ENCODE data around the gene F3. TPM values are rescaled to one million over a fixed set of nuclear protein-coding genes. Genes with fewer than 3 reads are reported as not detected.

The F3 gene
- total RNA-seq, 6 donors from 2014 or later = 52.4 to 210 (median 80.9) TPM

DNA sequence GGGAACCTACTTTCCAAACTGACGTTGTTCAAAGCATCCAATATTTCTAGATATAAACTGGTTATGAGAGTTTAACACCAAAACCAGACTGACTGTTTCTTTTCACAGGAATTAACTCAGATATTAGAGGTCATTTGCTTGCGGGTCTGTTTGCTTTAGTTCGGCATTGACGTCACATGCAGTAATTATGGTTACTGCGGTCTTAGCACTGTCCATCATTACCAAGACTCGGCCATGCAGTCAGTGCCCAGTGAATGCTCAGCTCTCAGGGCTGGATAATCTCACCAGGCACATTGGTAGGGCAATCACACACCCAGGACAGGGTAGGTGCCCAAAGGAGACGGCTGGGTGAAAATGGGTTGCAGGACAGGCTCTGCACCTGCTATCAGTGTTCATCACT lies 9.9 kb upstream of the F3 start:
- 86 to 91% methylated on average over 7 of the region's 7 CpGs for WGBS, 2 donors
- ATAC-seq (ENCODE audit: low FRiP score in 2 of 2) = no peak
- H3K9me3 ChIP-seq = no peaks in the 10 kb centered on the region
- no peaks in the 10 kb centered on the region for H3K36me3 ChIP-seq
- peaks cover 0 to 13% (median 2%) of the 10 kb centered on the region in 4 donors for H3K4me1 ChIP-seq
- H3K27ac ChIP-seq = peak overlapping the region in 3 of 4 donors; percentile 5 to 65 (median 52)
- no peak for TF ChIP-seq POLR2AphosphoS5 (IDR thresholded peaks at IDR 0.05)
- TF ChIP-seq POLR2A (IDR thresholded peaks at IDR 0.05) = no peak
- no peak for TF ChIP-seq EP300 (IDR thresholded peaks at IDR 0.05)
- TF ChIP-seq, protein P1, sequence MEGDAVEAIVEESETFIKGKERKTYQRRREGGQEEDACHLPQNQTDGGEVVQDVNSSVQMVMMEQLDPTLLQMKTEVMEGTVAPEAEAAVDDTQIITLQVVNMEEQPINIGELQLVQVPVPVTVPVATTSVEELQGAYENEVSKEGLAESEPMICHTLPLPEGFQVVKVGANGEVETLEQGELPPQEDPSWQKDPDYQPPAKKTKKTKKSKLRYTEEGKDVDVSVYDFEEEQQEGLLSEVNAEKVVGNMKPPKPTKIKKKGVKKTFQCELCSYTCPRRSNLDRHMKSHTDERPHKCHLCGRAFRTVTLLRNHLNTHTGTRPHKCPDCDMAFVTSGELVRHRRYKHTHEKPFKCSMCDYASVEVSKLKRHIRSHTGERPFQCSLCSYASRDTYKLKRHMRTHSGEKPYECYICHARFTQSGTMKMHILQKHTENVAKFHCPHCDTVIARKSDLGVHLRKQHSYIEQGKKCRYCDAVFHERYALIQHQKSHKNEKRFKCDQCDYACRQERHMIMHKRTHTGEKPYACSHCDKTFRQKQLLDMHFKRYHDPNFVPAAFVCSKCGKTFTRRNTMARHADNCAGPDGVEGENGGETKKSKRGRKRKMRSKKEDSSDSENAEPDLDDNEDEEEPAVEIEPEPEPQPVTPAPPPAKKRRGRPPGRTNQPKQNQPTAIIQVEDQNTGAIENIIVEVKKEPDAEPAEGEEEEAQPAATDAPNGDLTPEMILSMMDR (IDR thresholded peaks at IDR 0.05) = no peak
- no peaks in the 10 kb centered on the region for H3K27me3 ChIP-seq
- no peak overlapping the region for H3K4me3 ChIP-seq
- DNase-seq = no peak

DNA sequence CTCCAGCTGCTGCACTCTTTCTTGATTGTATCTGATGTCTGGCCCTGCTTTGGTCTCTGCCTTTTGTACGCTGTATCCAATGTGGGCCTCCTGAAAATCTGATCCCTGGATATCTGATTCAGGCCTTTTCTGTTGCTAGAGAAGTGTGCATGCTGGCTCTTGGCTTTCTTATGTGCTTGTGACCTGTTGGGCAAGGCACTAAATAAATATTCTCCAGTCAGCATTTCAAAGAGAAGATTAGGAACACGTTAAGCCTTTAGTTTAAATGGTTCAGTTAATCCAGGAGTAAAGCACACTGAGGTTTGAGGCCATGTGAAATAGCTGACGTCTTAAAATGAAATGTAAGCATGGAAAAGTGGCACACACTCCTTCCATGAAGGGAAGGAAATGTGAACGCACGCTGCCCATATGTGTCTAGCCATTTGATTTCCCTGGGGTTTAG lies 9.3 kb upstream of the F3 start:
- Histone ChIP-seq H3K36me3 (no peaks in the 10 kb centered on the region), H3K27me3 (no peaks in the 10 kb centered on the region), H3K27ac (peak overlapping the region in 3 of 4 donors; percentile 40 to 65 (median 45)), H3K4me3 (no peak overlapping the region), H3K4me1 (peaks cover 0 to 13% (median 2%) of the 10 kb centered on the region in 4 donors), H3K9me3 (no peaks in the 10 kb centered on the region)
- WGBS, 2 donors = 71 to 72% methylated on average over 5 of the region's 5 CpGs
- TF ChIP-seq POLR2A (IDR thresholded peaks at IDR 0.05) (no peak), EP300 (IDR thresholded peaks at IDR 0.05) (no peak), POLR2AphosphoS5 (IDR thresholded peaks at IDR 0.05) (no peak)
- TF ChIP-seq, protein P1 (IDR thresholded peaks at IDR 0.05) = no peak
- DNase-seq = no peak
- ATAC-seq (ENCODE audit: low FRiP score in 2 of 2) = no peak

DNA sequence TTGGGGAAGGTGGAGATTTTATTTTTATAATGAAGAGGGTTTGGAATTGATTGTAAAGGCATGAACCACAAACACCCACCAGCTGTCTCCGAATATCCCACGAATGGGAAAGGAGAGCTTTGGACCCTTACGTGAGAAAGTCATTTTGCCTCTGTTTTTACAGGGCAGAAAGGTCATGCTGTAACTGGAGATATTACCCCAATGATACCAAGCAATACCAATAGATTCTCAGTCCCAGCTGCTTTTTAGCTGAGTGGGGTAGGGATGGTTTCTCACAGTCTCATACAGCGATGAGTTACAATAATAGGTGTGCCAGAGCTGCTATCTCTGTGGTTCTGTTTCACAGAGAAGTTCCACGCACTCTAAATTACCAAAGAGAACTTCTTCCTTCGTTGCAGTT lies 8.8 kb upstream of the F3 start:
- Histone ChIP-seq H3K36me3 (no peaks in the 10 kb centered on the region), H3K9me3 (no peaks in the 10 kb centered on the region), H3K27ac (peak overlapping the region in 3 of 4 donors; percentile 40 to 65 (median 45)), H3K27me3 (no peaks in the 10 kb centered on the region), H3K4me3 (no peak overlapping the region), H3K4me1 (peaks cover 0 to 13% (median 2%) of the 10 kb centered on the region in 4 donors)
- WGBS, 2 donors = 79 to 82% methylated on average over 6 of the region's 6 CpGs
- DNase-seq (no peak), ATAC-seq (ENCODE audit: low FRiP score in 2 of 2) (no peak)
- TF ChIP-seq POLR2AphosphoS5 (IDR thresholded peaks at IDR 0.05) (no peak), EP300 (IDR thresholded peaks at IDR 0.05) (no peak), POLR2A (IDR thresholded peaks at IDR 0.05) (no peak)
- TF ChIP-seq, protein P1 (IDR thresholded peaks at IDR 0.05) = no peak

DNA sequence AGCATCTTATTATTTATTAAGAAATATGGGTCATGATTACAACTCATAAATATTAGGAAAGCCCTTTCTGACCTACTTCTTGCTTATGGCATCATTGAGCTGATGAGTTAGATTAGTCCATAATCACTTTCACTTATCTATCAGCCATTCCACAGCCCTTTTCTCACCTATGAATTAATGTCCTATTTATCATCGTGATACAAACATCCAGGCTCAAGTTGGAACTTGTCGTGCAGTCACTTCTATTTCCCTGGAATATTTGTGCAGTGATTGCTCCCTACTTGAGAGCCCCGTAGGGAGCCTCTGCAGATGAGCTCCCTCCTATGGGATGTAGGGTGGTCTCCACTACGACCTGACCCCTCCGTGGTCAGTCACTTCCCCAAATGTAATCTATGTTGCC lies 8.1 kb upstream of the F3 start:
- Histone ChIP-seq H3K4me1 (peaks cover 0 to 13% (median 2%) of the 10 kb centered on the region in 4 donors), H3K27me3 (no peaks in the 10 kb centered on the region), H3K27ac (no peak overlapping the region), H3K4me3 (no peak overlapping the region), H3K36me3 (no peaks in the 10 kb centered on the region), H3K9me3 (no peaks in the 10 kb centered on the region)
- no peak for ATAC-seq (ENCODE audit: low FRiP score in 2 of 2)
- TF ChIP-seq POLR2AphosphoS5 (IDR thresholded peaks at IDR 0.05) (no peak), POLR2A (IDR thresholded peaks at IDR 0.05) (no peak), EP300 (IDR thresholded peaks at IDR 0.05) (no peak)
- TF ChIP-seq, protein P1 (IDR thresholded peaks at IDR 0.05) = no peak
- DNase-seq = no peak
- 78 to 79% methylated on average over 5 of the region's 5 CpGs for WGBS, 2 donors
